Measurements from ENCODE around the gene YES1. TPM values are rescaled to one million over a fixed set of nuclear protein-coding genes. Genes with fewer than 3 reads are reported as not detected.

YES1 gene
- total and polyA plus RNA-seq, 2 of the 8 experiments (the other 6 are each of a cell fraction or from before 2014, with no cell fraction given) = 14.8 to 94.3 TPM

- Histone ChIP-seq H3K9ac (replicated peaks in 1 of 4; ENCODE audit: extremely low read depth in 1 of 4, low read depth in 3 of 4, low read length in 3 of 4) (no peak overlapping the region), H4K5ac (ENCODE audit: insufficient read length, low read depth, low read length) (no peak overlapping the region), H3K23me2 (ENCODE audit: low read depth, low read length) (no peaks in the 10 kb centered on the region), H4K8ac (ENCODE audit: extremely low read depth, insufficient read depth, low read length) (no peak overlapping the region), H3K36me3 (ENCODE audit: control insufficient read depth in 2 of 4, insufficient read depth in 4 of 4, low read length in 3 of 4) (peaks cover 0 to 17% (median 6%) of the 10 kb centered on the region in 4 experiments; a peak in 4 of 8 replicates), H2BK5ac (ENCODE audit: low read depth, low read length) (no peak overlapping the region), H2BK15ac (ENCODE audit: low read length) (no peak overlapping the region), H3K56ac (replicated peaks; ENCODE audit: insufficient read length, low read depth, low read length) (no peak overlapping the region), H2AFZ (ENCODE audit: low read length) (no peak overlapping the region), H3K4ac (replicated peaks; ENCODE audit: insufficient read length, low read depth, low read length) (no peak overlapping the region), H3K18ac (ENCODE audit: extremely low read depth, low read length) (no peak overlapping the region), H3K4me2 (ENCODE audit: insufficient read depth in 1 of 2, low read depth in 2 of 2, low read length in 2 of 2) (no peak overlapping the region), H3K4me3 (ENCODE audit: extremely low read depth in 1 of 4, insufficient read depth in 2 of 4, low read depth in 3 of 4, low read length in 4 of 4) (no peak overlapping the region), H3K27me3 (replicated peaks in 1 of 4; ENCODE audit: control insufficient read depth in 3 of 4, extremely low read depth in 1 of 4, insufficient read depth in 3 of 4, low read length in 3 of 4) (no peaks in the 10 kb centered on the region), H3K23ac (ENCODE audit: insufficient read length) (no peak overlapping the region), H4K91ac (replicated peaks; ENCODE audit: insufficient read length, low read length) (no peak overlapping the region), H3K9me3 (ENCODE audit: insufficient read depth in 2 of 2, low read depth in 1 of 2, low read length in 1 of 2) (no peaks in the 10 kb centered on the region), H2AK5ac (ENCODE audit: low read depth, low read length) (no peak overlapping the region), H3K79me2 (ENCODE audit: control insufficient read depth in 1 of 2, insufficient read depth in 2 of 2, low read length in 2 of 2) (no peaks in the 10 kb centered on the region), H4K20me1 (replicated peaks in 1 of 2; ENCODE audit: control insufficient read depth in 1 of 2, insufficient read depth in 2 of 2, low read length in 2 of 2) (no peaks in the 10 kb centered on the region), H2BK20ac (ENCODE audit: low read length) (no peak overlapping the region), H3K4me1 (replicated peaks in 1 of 4; ENCODE audit: control insufficient read depth in 3 of 4, insufficient read depth in 4 of 4, low read length in 3 of 4) (no peaks in the 10 kb centered on the region), H2BK12ac (ENCODE audit: low read depth, low read length) (no peak overlapping the region), H3K14ac (ENCODE audit: insufficient read length) (no peak overlapping the region), H3K27ac (ENCODE audit: low read depth, low read length) (no peak overlapping the region), H3K79me1 (ENCODE audit: low read depth, low read length) (no peaks in the 10 kb centered on the region), H2BK120ac (replicated peaks; ENCODE audit: low read depth, low read length) (no peak overlapping the region)
- TF ChIP-seq BACH1 (IDR thresholded peaks at IDR 0.05; ENCODE audit: low read length) = no peak
- CTCF ChIA-PET (ENCODE audit: partially characterized antibody) = interaction anchor here (0.6 to 3.3 kb wide), 10 partner anchors 11 to 111 kb away, joined by 3 to 16 read pairs (median 3); no protein-coding TSS in a partner anchor
- DNase-seq (ENCODE audit: low read depth in 1 of 2, low spot score in 2 of 2) (no peak), FAIRE-seq (no peak)
- POLR2A ChIA-PET (ENCODE audit: partially characterized antibody) = no interaction called here
These were observed 80.9 kb downstream of the YES1 start for GRCh38 chr18:731185-731584.
